Stimulated activated CD4-positive, alpha-beta T cell treated with anti-CD3 and anti-CD28 coated beads, TNF-alpha, amount 100 ng/mL, for 4 hours (primary cell): ENCODE results near the gene FAM234A.

Experiments used
- DNase-seq, 3 experiments: peaks; one replicate each; pipeline ENCODE4 v3.0.0-alpha.2; 2020; ENCODE audit warnings: low read depth in 3 of 3

The FAM234A gene

DNA sequence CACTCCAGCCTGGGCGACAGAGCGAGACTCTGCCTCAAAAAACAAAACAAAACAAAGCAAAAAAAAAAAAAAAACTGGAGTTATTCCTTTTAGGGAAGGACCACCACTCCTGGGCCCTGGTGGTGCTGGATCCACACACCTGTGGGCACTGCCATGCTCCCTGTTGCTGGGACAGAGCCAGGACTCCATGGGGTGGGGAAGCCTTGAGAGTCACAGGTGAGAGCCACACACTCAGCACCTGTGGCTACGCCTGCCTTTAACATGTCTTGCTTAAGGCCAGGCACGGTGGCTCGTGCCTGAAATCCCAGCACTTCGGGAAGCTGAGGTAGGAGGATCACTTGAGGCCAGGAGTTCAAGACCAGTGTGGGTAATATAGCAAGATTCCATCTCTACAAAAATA lies 66.6 kb downstream of the FAM234A start:
- DNase-seq = no peak

DNA sequence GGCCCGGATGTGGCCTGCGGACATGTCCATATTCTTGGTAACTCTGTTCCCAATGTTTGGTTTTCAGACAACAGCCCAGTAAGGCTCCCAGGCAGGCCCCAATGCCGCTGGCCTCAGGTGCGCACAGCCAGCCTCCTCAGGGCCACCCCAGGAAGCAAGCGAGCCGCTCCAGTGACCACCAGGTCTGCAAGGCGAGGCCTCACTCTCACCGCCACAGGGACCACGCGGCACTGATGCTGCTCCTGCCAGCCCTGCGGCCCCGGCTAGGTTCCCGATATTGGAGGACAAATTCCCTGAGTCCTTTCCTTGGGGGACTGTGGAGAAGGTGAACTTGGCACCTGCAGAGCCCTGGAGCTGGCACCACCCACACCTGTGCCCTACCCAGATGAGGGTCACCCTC lies 67.3 kb downstream of the FAM234A start:
- no peak for DNase-seq

DNA sequence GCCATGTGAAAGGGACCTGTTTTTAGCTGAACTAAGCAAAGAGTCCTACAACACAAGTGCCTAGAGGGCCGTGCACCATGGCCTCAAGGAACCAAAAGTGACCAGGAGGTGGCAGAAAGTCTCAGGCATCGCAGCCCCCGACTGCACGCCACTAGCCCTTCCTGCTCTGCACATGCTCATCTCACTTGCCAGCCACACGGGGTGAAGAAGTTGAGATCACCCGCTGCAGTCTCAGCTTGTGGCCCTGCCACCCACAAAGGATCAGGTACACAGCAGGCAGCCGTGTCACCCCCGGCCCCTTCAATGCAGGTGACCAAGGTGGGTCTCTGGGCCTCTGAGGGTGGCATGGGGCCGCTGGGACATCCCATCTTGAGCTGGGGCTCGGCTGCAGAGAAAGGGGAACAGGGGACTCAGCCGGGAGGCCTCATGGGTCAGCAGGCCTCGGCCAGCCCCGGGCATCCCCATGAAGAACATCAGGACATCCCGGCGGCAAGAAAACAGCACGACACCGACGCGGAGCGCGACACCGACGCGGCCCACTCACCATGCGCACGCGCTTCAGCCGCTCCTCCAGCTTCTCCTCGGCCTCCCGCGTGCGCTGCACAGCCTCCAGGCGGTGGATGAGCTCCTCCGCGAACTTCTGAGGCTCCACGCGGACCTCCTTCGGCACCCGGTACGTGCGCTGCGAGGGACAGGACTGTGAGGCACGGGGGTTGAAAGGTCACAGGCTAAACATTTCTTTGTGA lies 69.3 kb downstream of the FAM234A start:
- no peak for DNase-seq

DNA sequence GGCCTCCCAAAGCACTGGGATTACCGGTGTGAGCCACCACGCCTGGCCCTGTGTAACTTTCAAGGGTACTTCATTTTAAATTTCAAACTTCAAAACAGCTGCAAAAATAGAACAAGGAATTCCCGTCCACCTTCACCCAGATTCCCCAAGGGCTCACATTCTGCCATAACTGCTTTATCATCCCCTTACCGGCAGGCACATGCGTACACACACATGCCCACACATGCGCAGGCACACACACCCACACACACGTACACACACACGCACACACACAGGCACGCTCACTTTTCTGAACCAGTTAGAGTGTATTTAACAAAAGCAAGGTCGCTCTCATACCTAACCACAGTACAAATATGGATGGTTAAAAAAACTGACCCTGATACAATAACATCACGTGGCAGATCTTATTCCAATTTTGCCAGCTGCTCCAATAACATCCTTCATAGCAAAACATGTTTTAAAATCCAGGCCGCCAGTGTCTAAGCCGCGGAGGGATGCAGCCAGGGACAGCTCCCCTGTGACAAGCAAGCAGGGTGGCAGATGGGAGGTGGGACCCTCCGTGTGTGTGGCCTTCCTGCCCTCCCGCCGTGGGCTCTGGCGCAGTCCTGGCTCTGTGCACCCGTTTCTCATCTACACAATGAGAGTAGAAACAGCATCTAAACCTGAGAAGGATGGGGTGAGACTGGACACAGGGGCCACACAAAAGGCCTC lies 71.5 kb downstream of the FAM234A start:
- no peak for DNase-seq

DNA sequence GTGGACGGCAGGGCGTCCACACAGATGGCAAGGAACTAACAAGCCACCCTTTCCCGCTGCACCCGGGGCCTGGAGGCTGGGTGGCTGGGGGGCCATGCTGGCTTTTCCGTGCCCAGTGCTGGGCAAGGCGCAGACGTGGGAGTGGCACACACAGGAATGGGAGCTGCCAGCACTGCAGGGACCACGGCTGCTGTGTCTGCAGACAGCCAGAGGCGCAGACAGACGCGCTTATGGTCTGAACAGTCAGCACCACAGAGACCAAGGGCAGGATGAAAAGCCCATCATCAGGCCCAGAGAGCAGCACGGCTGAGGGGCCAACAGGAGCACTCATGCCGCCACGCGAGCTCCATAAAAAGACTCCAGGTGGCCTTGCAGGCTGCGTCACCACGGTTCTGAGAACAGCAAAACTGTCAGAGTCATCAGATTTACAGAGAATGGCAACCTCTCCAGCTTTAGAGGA lies 72.3 kb downstream of the FAM234A start:
- DNase-seq = no peak

DNA sequence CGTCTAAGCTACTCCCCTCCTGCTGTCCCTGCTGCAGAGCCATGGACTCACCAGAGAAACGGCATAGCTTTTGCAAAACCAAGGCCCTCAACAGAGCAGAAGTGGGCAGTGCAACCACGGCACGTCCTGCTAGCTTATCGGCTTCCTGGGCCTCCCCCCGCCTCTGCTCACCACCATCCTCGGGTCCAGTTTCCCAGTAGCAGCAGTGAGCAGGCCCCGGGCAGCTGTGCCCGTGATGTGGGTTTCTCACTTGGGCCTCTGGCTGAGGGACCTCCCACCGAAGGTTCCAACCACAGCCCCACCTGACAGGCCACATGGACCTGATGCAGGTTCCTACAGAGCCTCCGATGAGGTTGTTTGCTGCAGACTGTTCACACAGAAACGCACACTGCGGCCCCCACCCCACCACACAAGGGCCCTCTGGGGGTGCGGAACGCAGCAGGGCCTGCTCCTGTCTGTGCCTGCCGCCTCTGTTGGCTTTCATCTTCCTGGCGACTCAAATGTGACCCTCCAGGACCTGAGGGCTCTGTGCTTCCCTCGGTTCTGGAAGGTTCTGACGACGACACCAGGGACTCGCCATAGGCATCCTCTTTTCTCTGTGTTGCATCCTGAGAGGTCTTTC lies 73.2 kb downstream of the FAM234A start:
- no peak for DNase-seq

DNA sequence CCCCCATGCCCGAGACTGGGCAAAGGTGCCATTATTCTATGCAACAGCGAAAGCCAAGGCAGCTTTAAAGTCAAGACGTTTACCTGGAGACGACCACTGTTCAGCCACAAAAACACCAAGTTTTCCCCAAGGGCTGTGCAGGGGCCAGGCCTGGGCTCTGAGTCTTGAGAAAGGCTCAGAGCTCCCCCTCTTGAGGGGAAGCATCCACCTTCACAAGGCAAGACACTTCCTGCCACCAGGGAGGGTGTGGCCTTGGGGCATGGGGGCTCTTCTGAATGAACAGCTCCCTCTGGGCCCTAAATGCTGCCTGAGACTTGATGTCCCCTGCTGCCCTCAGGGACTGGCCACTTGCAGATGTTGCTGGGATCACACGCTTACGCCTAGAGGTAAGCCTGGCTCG lies 74.9 kb downstream of the FAM234A start:
- no peak for DNase-seq

DNA sequence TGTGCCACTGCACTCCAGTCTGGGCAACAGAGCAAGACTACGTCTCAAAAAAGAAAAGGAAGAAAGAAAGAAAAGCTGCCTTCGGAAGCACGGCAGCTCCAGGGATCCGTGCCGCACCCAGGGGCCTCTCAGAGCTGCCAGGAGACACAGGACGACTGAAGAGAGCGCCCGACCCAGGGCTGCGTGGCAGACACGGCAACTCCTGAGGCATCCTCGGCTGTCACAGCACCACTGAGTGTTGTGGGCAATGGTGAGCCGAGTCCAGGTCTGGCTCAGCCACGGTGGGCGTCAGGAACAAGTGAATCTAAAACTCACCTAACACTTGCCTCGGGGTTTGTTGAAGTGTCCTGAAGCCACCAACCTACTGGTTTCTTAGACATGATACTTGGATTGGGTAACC lies 77.1 kb downstream of the FAM234A start:
- DNase-seq = no peak

DNA sequence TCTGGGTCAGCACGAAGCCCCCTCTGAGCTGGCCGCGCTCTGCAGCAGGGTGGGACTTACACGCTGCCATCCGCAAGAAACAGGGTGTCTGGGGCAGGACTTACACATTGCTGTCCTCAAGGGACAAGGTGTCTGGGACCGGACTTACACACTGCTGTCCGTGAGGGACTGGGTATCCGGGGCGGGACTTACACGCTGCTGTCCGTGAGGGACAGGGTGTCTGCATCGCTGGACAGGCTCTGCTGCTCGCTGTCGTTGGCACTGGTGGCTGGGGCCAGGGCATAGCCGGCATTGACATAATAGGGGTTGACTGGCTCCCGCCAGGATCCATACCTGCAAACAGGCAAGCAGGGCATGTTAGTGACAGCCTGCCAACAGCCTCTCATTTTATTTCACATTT lies 79.7 kb downstream of the FAM234A start:
- DNase-seq = no peak

DNA sequence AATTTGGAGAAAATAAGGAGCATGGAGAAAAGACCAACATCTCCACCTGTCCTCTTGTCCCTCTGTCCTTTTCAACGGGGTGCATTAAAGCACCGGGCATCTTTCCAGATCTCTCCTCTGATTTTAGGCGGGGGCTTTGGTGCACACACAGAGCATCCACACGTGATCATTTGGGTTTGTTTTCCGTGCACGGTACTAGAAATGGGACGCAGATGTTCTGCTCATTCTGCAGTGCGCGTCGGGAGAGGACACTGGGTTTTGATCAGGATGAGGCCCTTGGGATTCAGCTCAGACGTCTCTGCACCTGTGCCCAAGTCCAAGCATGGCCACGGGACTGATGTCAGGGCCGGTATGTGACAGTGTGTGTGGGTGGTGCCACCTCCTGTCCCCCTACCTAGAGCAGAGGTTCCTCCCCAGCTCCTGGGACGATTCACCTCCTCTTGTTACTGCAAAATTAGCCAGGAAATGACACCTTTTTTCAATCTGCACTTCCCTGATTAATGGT lies 80.2 kb downstream of the FAM234A start:
- no peak for DNase-seq
